Upper lobe of left lung (tissue), 4 donors: Measurements from ENCODE around the gene DPYSL3.

Experiments used
- EP300 ChIP-seq, 4 donors: sonication (generic); formaldehyde crosslinking; IDR thresholded peaks; one replicate each; pipeline ENCODE4 v1.5.1; 2017; ENCODE audit warnings: antibody characterized with exemption in 4 of 4, control low read depth in 2 of 4
- POLR2A ChIP-seq, 4 donors: fragments of 450-650 bp; IDR thresholded peaks; one replicate each; pipeline ENCODE4 v1.5.1; 2016 to 2017; ENCODE audit warnings: antibody characterized with exemption in 4 of 4, mild to moderate bottlenecking in 2 of 4
- TF ChIP-seq, protein P1 (sequence below), 6 experiments: fragments of 450-650 bp in 4 of 6; fragments of 200-600 bp in 2 of 6; sonication (generic) in 2 of 6; IDR thresholded peaks; one replicate each; pipeline ENCODE4 v1.5.1; 2016 to 2019; ENCODE audit warnings: antibody characterized with exemption in 6 of 6

DNA sequence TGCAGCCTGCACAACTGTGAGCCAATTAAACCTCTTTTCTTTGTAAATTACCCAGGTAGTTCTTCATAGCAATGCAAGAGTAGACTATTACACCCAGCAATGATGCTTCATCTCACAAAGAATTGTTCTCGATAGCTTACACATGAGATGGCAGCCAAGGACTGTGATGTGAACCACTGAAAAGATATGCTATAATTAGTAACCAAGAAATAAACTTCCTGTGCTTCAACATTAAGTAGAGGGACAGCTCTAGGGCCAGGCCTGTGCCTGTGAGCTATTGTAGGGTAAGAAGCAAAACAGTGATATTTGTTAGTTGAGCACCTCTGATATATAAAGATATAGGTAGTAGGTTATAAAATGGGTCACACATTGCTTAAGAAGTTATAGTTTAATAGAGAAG lies 41.8 kb upstream of the DPYSL3 start:
- TF ChIP-seq, protein P1, sequence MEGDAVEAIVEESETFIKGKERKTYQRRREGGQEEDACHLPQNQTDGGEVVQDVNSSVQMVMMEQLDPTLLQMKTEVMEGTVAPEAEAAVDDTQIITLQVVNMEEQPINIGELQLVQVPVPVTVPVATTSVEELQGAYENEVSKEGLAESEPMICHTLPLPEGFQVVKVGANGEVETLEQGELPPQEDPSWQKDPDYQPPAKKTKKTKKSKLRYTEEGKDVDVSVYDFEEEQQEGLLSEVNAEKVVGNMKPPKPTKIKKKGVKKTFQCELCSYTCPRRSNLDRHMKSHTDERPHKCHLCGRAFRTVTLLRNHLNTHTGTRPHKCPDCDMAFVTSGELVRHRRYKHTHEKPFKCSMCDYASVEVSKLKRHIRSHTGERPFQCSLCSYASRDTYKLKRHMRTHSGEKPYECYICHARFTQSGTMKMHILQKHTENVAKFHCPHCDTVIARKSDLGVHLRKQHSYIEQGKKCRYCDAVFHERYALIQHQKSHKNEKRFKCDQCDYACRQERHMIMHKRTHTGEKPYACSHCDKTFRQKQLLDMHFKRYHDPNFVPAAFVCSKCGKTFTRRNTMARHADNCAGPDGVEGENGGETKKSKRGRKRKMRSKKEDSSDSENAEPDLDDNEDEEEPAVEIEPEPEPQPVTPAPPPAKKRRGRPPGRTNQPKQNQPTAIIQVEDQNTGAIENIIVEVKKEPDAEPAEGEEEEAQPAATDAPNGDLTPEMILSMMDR (IDR thresholded peaks at IDR 0.05): no peak
- TF ChIP-seq EP300 (IDR thresholded peaks at IDR 0.05) (no peak), POLR2A (IDR thresholded peaks at IDR 0.05) (no peak)
